ENCODE measurements around the gene TMEM184B. TPM values are rescaled to one million over a fixed set of nuclear protein-coding genes. Genes with fewer than 3 reads are reported as not detected.
A peak's percentile ranks its signal among the peaks of the same experiment; 100 is the strongest.

TMEM184B gene
- polyA plus RNA-seq, 1 donor (not counting 4 experiments of a cell fraction or from before 2014, with no cell fraction given), result 18.8 TPM

DNA sequence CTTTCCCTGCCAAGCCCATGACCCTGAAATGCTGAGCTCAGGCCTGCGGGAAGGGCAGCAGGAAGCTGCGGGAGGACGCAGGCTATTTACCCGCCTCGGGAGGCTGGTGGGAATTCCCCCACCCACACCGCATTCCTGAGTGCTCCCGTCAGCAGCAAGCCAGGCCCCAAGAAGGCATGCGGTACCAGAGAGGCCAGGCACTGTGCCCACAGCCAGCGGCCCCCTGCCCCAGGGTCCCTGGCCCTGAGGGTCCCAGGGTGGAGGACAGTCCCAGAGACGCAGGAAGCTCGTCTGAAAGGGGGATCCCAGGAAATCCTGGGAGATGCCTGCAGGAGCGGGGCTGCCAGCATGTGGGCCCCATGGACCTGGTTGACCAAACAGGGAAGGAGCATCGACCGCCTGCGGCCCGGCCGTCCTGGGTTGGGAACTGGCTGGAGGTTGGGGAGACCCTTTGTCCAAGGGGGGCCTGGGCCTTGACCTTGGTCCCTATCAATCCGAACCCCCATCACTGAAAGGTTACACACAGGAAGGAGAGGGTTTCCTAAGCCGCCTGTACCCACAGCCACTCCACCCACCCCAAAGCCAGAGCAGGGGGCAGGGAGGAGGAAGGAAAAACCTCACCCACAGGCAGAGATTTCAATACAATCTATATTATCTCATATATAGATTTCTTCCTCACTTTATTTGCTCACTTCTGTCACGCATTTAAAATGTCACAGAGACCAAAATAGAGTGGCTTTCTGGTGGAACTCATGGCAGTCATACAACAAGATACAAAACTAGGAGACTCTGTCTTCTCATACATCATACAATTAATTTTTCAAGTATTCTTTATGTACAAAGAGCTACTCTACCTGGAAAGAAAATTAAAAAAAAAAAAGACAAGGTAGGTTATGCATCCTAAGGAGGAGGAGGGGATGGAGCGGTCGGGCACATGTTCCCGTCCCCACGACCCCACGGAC lies 53.9 kb downstream of the TMEM184B start:
- peak overlapping the region; percentile 87 for H3K9ac ChIP-seq (ENCODE audit: control insufficient read depth, extremely low read depth, insufficient read depth, low read length)
- DNase-seq (ENCODE audit: low read depth, low spot score), result peak; percentile 83
- TF ChIP-seq, protein P1, sequence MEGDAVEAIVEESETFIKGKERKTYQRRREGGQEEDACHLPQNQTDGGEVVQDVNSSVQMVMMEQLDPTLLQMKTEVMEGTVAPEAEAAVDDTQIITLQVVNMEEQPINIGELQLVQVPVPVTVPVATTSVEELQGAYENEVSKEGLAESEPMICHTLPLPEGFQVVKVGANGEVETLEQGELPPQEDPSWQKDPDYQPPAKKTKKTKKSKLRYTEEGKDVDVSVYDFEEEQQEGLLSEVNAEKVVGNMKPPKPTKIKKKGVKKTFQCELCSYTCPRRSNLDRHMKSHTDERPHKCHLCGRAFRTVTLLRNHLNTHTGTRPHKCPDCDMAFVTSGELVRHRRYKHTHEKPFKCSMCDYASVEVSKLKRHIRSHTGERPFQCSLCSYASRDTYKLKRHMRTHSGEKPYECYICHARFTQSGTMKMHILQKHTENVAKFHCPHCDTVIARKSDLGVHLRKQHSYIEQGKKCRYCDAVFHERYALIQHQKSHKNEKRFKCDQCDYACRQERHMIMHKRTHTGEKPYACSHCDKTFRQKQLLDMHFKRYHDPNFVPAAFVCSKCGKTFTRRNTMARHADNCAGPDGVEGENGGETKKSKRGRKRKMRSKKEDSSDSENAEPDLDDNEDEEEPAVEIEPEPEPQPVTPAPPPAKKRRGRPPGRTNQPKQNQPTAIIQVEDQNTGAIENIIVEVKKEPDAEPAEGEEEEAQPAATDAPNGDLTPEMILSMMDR (optimal IDR thresholded peaks at IDR 0.05 in 1 of 3, IDR thresholded peaks at IDR 0.05 in 1 of 3, conservative IDR thresholded peaks at IDR 0.05 in 1 of 3; ENCODE audit: extremely low read depth in 1 of 3, insufficient read depth in 2 of 3, low read length in 3 of 3), result no peak
- no peak for TF ChIP-seq EZH2 (IDR thresholded peaks at IDR 0.05; ENCODE audit: low read length)
- FAIRE-seq, result peak; percentile 92
- H3K9me1 ChIP-seq (ENCODE audit: control insufficient read depth, extremely low read depth, insufficient read depth, low read length), result peaks cover 4% of the 10 kb centered on the region
- peaks cover under 1% of the 10 kb centered on the region for H3K79me2 ChIP-seq (ENCODE audit: control insufficient read depth, insufficient read depth, low read length)
- H3K27me3 ChIP-seq (ENCODE audit: control insufficient read depth, extremely low read depth, insufficient read depth, low read length), result no peaks in the 10 kb centered on the region
- peaks cover 55% of the 10 kb centered on the region for H3K4me1 ChIP-seq (ENCODE audit: control insufficient read depth, extremely low read depth, insufficient read depth, low read length)
- H3K4me3 ChIP-seq (ENCODE audit: control insufficient read depth in 2 of 3, extremely low read depth in 1 of 3, insufficient read depth in 2 of 3, low read depth in 1 of 3, low read length in 3 of 3), result peak overlapping the region in 1 of 3 experiments; percentile 18
- H4K20me1 ChIP-seq (ENCODE audit: control insufficient read depth, extremely low read depth, insufficient read depth, low read length), result no peaks in the 10 kb centered on the region
- peak overlapping the region; percentile 99 for H3K27ac ChIP-seq (ENCODE audit: control insufficient read depth, insufficient read depth, low read length)
- H2AFZ ChIP-seq (ENCODE audit: control insufficient read depth, low read length), result no peak overlapping the region
- dilution Hi-C loops (cut with MboI; ENCODE audit: extremely low pct_ligation_motif_present, low sequenced_read_pairs), result no loop called here
- H3K36me3 ChIP-seq (ENCODE audit: control insufficient read depth in 2 of 2, extremely low read depth in 1 of 2, insufficient read depth in 2 of 2, low read length in 2 of 2), result peaks cover 13 to 26% of the 10 kb centered on the region in 2 experiments
- H3K4me2 ChIP-seq (ENCODE audit: control insufficient read depth, extremely low read depth, insufficient read depth, low read depth, low read length), result peak overlapping the region; percentile 77
- H3K9me3 ChIP-seq (ENCODE audit: control insufficient read depth, low read depth, low read length), result no peaks in the 10 kb centered on the region

DNA sequence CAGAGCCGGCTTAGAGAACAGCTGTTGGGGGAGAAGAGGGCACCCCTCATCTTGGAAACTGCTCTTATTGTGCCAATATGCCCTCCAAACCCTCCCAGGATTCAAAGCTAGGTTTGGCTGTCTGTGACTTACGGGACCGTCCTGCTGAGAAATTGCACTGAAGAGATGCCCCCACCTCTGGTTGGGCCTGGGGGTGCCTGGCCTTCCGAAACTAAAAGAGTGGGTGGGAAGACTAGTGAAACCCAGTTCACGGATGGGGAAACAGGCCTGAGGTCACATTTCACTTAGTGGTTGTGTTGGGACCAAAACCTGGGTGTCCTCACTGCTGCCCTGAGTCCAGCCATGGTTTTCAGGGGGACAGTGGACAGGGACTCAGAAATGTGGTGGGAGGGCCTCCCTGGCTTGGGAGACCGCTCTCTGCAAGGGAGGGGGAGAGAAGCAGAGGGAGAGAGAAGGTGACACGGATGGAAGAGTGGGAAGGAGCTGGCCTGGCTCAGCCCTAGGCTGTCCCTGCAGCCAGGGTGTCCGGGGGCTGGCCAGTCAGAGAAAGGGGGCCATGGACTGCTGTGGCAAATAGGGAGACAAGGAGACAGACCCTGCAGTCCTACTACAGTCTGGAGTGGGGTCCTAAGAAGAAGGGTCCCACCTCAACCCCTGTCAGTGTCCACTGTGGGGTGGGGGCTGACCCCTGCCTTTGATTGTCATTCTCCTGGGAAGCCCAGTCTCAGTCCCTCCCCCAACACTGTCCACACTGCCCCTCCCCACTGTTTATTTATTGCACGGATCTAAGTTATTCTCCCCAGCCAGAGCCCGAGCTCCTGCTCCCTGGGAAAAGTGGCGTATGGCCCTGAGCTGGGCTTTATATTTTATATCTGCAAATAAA lies 57.4 kb downstream of the TMEM184B start:
- H3K36me3 ChIP-seq (ENCODE audit: control insufficient read depth in 2 of 2, extremely low read depth in 1 of 2, insufficient read depth in 2 of 2, low read length in 2 of 2), result peaks cover 21 to 24% of the 10 kb centered on the region in 2 experiments
- FAIRE-seq, result no peak
- dilution Hi-C loops (cut with MboI; ENCODE audit: extremely low pct_ligation_motif_present, low sequenced_read_pairs), result no loop called here
- H2AFZ ChIP-seq (ENCODE audit: control insufficient read depth, low read length), result no peak overlapping the region
- DNase-seq (ENCODE audit: low read depth, low spot score), result no peak
- peaks cover 6% of the 10 kb centered on the region for H4K20me1 ChIP-seq (ENCODE audit: control insufficient read depth, extremely low read depth, insufficient read depth, low read length)
- H3K27me3 ChIP-seq (ENCODE audit: control insufficient read depth, extremely low read depth, insufficient read depth, low read length), result no peaks in the 10 kb centered on the region
- no peak overlapping the region for H3K4me3 ChIP-seq (ENCODE audit: control insufficient read depth in 2 of 3, extremely low read depth in 1 of 3, insufficient read depth in 2 of 3, low read depth in 1 of 3, low read length in 3 of 3)
- peaks cover 22% of the 10 kb centered on the region for H3K79me2 ChIP-seq (ENCODE audit: control insufficient read depth, insufficient read depth, low read length)
- peaks cover 2% of the 10 kb centered on the region for H3K9me1 ChIP-seq (ENCODE audit: control insufficient read depth, extremely low read depth, insufficient read depth, low read length)
- H3K4me2 ChIP-seq (ENCODE audit: control insufficient read depth, extremely low read depth, insufficient read depth, low read depth, low read length), result no peak overlapping the region
- no peak for TF ChIP-seq EZH2 (IDR thresholded peaks at IDR 0.05; ENCODE audit: low read length)
- TF ChIP-seq, protein P1 (optimal IDR thresholded peaks at IDR 0.05 in 1 of 3, IDR thresholded peaks at IDR 0.05 in 1 of 3, conservative IDR thresholded peaks at IDR 0.05 in 1 of 3; ENCODE audit: extremely low read depth in 1 of 3, insufficient read depth in 2 of 3, low read length in 3 of 3), result no peak
- H3K9ac ChIP-seq (ENCODE audit: control insufficient read depth, extremely low read depth, insufficient read depth, low read length), result no peak overlapping the region
- H3K27ac ChIP-seq (ENCODE audit: control insufficient read depth, insufficient read depth, low read length), result no peak overlapping the region
- peaks cover 41% of the 10 kb centered on the region for H3K4me1 ChIP-seq (ENCODE audit: control insufficient read depth, extremely low read depth, insufficient read depth, low read length)
- no peaks in the 10 kb centered on the region for H3K9me3 ChIP-seq (ENCODE audit: control insufficient read depth, low read depth, low read length)

Measured in keratinocyte (primary cell).